ENCODE results near the gene NAT8L.

The NAT8L gene

GRCh38 chr4:2066571-2067445 lies 7.7 kb downstream of the NAT8L start:
- no peak for TF ChIP-seq CTCF (IDR thresholded peaks at IDR 0.05; ENCODE audit: low read depth, low read length, missing control alignments)
- H3K4me3 ChIP-seq (replicated peaks; ENCODE audit: low read depth, low read length) = no peak overlapping the region
- DNase-seq (ENCODE audit: extremely low read depth, low read depth) = no peak

GRCh38 chr4:2067446-2068197 lies 8.5 kb downstream of the NAT8L start:
- no peak overlapping the region for H3K4me3 ChIP-seq (replicated peaks; ENCODE audit: low read depth, low read length)
- no peak for TF ChIP-seq CTCF (IDR thresholded peaks at IDR 0.05; ENCODE audit: low read depth, low read length, missing control alignments)
- no peak for DNase-seq (ENCODE audit: extremely low read depth, low read depth)

- no peak overlapping the region for H3K4me3 ChIP-seq (replicated peaks; ENCODE audit: low read depth, low read length)
- no peak for DNase-seq (ENCODE audit: extremely low read depth, low read depth)
- no peak for TF ChIP-seq CTCF (IDR thresholded peaks at IDR 0.05; ENCODE audit: low read depth, low read length, missing control alignments)
These were observed 9.0 kb downstream of the NAT8L start for GRCh38 chr4:2068198-2068470.

- H3K4me3 ChIP-seq (replicated peaks; ENCODE audit: low read depth, low read length) = no peak overlapping the region
- no peak for DNase-seq (ENCODE audit: extremely low read depth, low read depth)
- TF ChIP-seq CTCF (IDR thresholded peaks at IDR 0.05; ENCODE audit: low read depth, low read length, missing control alignments) = no peak
These were observed 9.4 kb downstream of the NAT8L start for GRCh38 chr4:2068566-2068965.

GRCh38 chr4:2069161-2069971 lies 10.2 kb downstream of the NAT8L start:
- no peak for DNase-seq (ENCODE audit: extremely low read depth, low read depth)
- no peak overlapping the region for H3K4me3 ChIP-seq (replicated peaks; ENCODE audit: low read depth, low read length)
- no peak for TF ChIP-seq CTCF (IDR thresholded peaks at IDR 0.05; ENCODE audit: low read depth, low read length, missing control alignments)

- TF ChIP-seq CTCF (IDR thresholded peaks at IDR 0.05; ENCODE audit: low read depth, low read length, missing control alignments) = no peak
- no peak for DNase-seq (ENCODE audit: extremely low read depth, low read depth)
- H3K4me3 ChIP-seq (replicated peaks; ENCODE audit: low read depth, low read length) = no peak overlapping the region
These were observed 10.9 kb downstream of the NAT8L start for GRCh38 chr4:2069986-2070385.

Data from HFF-Myc (cell line).